ENCODE measurements around the gene INSYN1. TPM values are rescaled to one million over a fixed set of nuclear protein-coding genes. Genes with fewer than 3 reads are reported as not detected.
"Not testable (repeated sequence)": the region's sequence is repeated elsewhere in the genome, so short reads cannot be mapped to it uniquely, and the experiment has no call there.

The INSYN1 gene
- total and polyA plus RNA-seq, 4 donors: 3.4 to 12.7 (median 5.2) TPM

GRCh38 chr15:73792899-73793541 lies 39.9 kb upstream of the INSYN1 start:
- intact Hi-C loops (cut with DNase I); ATAC-seq (ENCODE audit: low FRiP score): not testable (repeated sequence)

GRCh38 chr15:73792415-73792814 lies 39.3 kb upstream of the INSYN1 start:
- no peaks in the 10 kb centered on the region for H3K9me3 ChIP-seq (ENCODE audit: control insufficient read depth, low read length)
- H3K4me1 ChIP-seq (ENCODE audit: control insufficient read depth in 1 of 2, insufficient read depth in 2 of 2, low read length in 2 of 2): no peaks in the 10 kb centered on the region
- no peak overlapping the region for H3K4me3 ChIP-seq (ENCODE audit: low read length in 2 of 2)
- no peak overlapping the region for H3K27ac ChIP-seq (ENCODE audit: low read depth in 1 of 2, low read length in 2 of 2)
- intact Hi-C loops (cut with DNase I): no loop called here
- no peaks in the 10 kb centered on the region for H3K27me3 ChIP-seq (ENCODE audit: control insufficient read depth in 1 of 2, insufficient read depth in 2 of 2, low read length in 1 of 2)
- DNase-seq (no peak), ATAC-seq (ENCODE audit: low FRiP score) (no peak)
- WGBS, 2 donors: 78 to 84% methylated on average over 7 of the region's 7 CpGs
- H3K36me3 ChIP-seq (ENCODE audit: control insufficient read depth in 1 of 2, insufficient read depth in 2 of 2, low read length in 1 of 2): no peaks in the 10 kb centered on the region

More at GRCh38 chr15:73792899-73793541, 39.9 kb upstream of the INSYN1 start:
- not testable (repeated sequence) for H3K36me3 ChIP-seq (ENCODE audit: control insufficient read depth in 1 of 2, insufficient read depth in 2 of 2, low read length in 1 of 2); H3K9me3 ChIP-seq (ENCODE audit: control insufficient read depth, low read length); H3K27me3 ChIP-seq (ENCODE audit: control insufficient read depth in 1 of 2, insufficient read depth in 2 of 2, low read length in 1 of 2); H3K27ac ChIP-seq (ENCODE audit: low read depth in 1 of 2, low read length in 2 of 2); H3K4me1 ChIP-seq (ENCODE audit: control insufficient read depth in 1 of 2, insufficient read depth in 2 of 2, low read length in 2 of 2); DNase-seq; H3K4me3 ChIP-seq (ENCODE audit: low read length in 2 of 2)
- 92 to 95% methylated on average over 7 to 8 of the region's 8 CpGs for WGBS, 2 donors

- no peak for DNase-seq
- intact Hi-C loops (cut with DNase I): no loop called here
- Histone ChIP-seq H3K27ac (ENCODE audit: low read depth in 1 of 2, low read length in 2 of 2) (no peak overlapping the region), H3K9me3 (ENCODE audit: control insufficient read depth, low read length) (no peaks in the 10 kb centered on the region), H3K4me1 (ENCODE audit: control insufficient read depth in 1 of 2, insufficient read depth in 2 of 2, low read length in 2 of 2) (no peaks in the 10 kb centered on the region), H3K36me3 (ENCODE audit: control insufficient read depth in 1 of 2, insufficient read depth in 2 of 2, low read length in 1 of 2) (no peaks in the 10 kb centered on the region), H3K4me3 (ENCODE audit: low read length in 2 of 2) (no peak overlapping the region), H3K27me3 (ENCODE audit: control insufficient read depth in 1 of 2, insufficient read depth in 2 of 2, low read length in 1 of 2) (no peaks in the 10 kb centered on the region)
- ATAC-seq (ENCODE audit: low FRiP score): no peak
- WGBS, 2 donors: 89 to 91% methylated on average over 5 of the region's 5 CpGs
Observed at GRCh38 chr15:73789521-73790240, 36.5 kb upstream of the INSYN1 start.

GRCh38 chr15:73787621-73788020 lies 34.5 kb upstream of the INSYN1 start:
- Histone ChIP-seq H3K36me3 (ENCODE audit: control insufficient read depth in 1 of 2, insufficient read depth in 2 of 2, low read length in 1 of 2) (no peaks in the 10 kb centered on the region), H3K4me3 (ENCODE audit: low read length in 2 of 2) (no peak overlapping the region), H3K4me1 (ENCODE audit: control insufficient read depth in 1 of 2, insufficient read depth in 2 of 2, low read length in 2 of 2) (no peaks in the 10 kb centered on the region), H3K9me3 (ENCODE audit: control insufficient read depth, low read length) (no peaks in the 10 kb centered on the region), H3K27me3 (ENCODE audit: control insufficient read depth in 1 of 2, insufficient read depth in 2 of 2, low read length in 1 of 2) (no peaks in the 10 kb centered on the region), H3K27ac (ENCODE audit: low read depth in 1 of 2, low read length in 2 of 2) (no peak overlapping the region)
- DNase-seq (no peak), ATAC-seq (ENCODE audit: low FRiP score) (no peak)
- intact Hi-C loops (cut with DNase I): no loop called here
- WGBS, 2 donors: 99 to 100% methylated on average over 1 of the region's 1 CpG

GRCh38 chr15:73786538-73786937 lies 33.4 kb upstream of the INSYN1 start:
- WGBS, 2 donors: 75 to 77% methylated on average over 6 of the region's 6 CpGs
- intact Hi-C loops (cut with DNase I): no loop called here
- H3K36me3 ChIP-seq (ENCODE audit: control insufficient read depth in 1 of 2, insufficient read depth in 2 of 2, low read length in 1 of 2): no peaks in the 10 kb centered on the region
- no peaks in the 10 kb centered on the region for H3K9me3 ChIP-seq (ENCODE audit: control insufficient read depth, low read length)
- no peaks in the 10 kb centered on the region for H3K4me1 ChIP-seq (ENCODE audit: control insufficient read depth in 1 of 2, insufficient read depth in 2 of 2, low read length in 2 of 2)
- ATAC-seq (ENCODE audit: low FRiP score) (no peak), DNase-seq (no peak)
- no peak overlapping the region for H3K4me3 ChIP-seq (ENCODE audit: low read length in 2 of 2)
- no peak overlapping the region for H3K27ac ChIP-seq (ENCODE audit: low read depth in 1 of 2, low read length in 2 of 2)
- H3K27me3 ChIP-seq (ENCODE audit: control insufficient read depth in 1 of 2, insufficient read depth in 2 of 2, low read length in 1 of 2): no peaks in the 10 kb centered on the region

GRCh38 chr15:73785256-73786014 lies 32.3 kb upstream of the INSYN1 start:
- 84 to 85% methylated on average over 12 of the region's 12 CpGs for WGBS, 2 donors
- H3K27me3 ChIP-seq (ENCODE audit: control insufficient read depth in 1 of 2, insufficient read depth in 2 of 2, low read length in 1 of 2); ATAC-seq (ENCODE audit: low FRiP score); H3K36me3 ChIP-seq (ENCODE audit: control insufficient read depth in 1 of 2, insufficient read depth in 2 of 2, low read length in 1 of 2); H3K9me3 ChIP-seq (ENCODE audit: control insufficient read depth, low read length); H3K4me3 ChIP-seq (ENCODE audit: low read length in 2 of 2); H3K27ac ChIP-seq (ENCODE audit: low read depth in 1 of 2, low read length in 2 of 2); intact Hi-C loops (cut with DNase I); DNase-seq; H3K4me1 ChIP-seq (ENCODE audit: control insufficient read depth in 1 of 2, insufficient read depth in 2 of 2, low read length in 2 of 2): not testable (repeated sequence)

GRCh38 chr15:73784291-73784690 lies 31.1 kb upstream of the INSYN1 start:
- Histone ChIP-seq H3K4me1 (ENCODE audit: control insufficient read depth in 1 of 2, insufficient read depth in 2 of 2, low read length in 2 of 2) (no peaks in the 10 kb centered on the region), H3K27me3 (ENCODE audit: control insufficient read depth in 1 of 2, insufficient read depth in 2 of 2, low read length in 1 of 2) (no peaks in the 10 kb centered on the region), H3K4me3 (ENCODE audit: low read length in 2 of 2) (no peak overlapping the region), H3K9me3 (ENCODE audit: control insufficient read depth, low read length) (no peaks in the 10 kb centered on the region), H3K36me3 (ENCODE audit: control insufficient read depth in 1 of 2, insufficient read depth in 2 of 2, low read length in 1 of 2) (no peaks in the 10 kb centered on the region), H3K27ac (ENCODE audit: low read depth in 1 of 2, low read length in 2 of 2) (no peak overlapping the region)
- 82 to 85% methylated on average over 3 of the region's 3 CpGs for WGBS, 2 donors
- ATAC-seq (ENCODE audit: low FRiP score) (no peak), DNase-seq (peak in 1 of 2 donors; percentile 35)
- intact Hi-C loops (cut with DNase I): no loop called here

- intact Hi-C loops (cut with DNase I): no loop called here
- H3K4me1 ChIP-seq (ENCODE audit: control insufficient read depth in 1 of 2, insufficient read depth in 2 of 2, low read length in 2 of 2): no peaks in the 10 kb centered on the region
- H3K27me3 ChIP-seq (ENCODE audit: control insufficient read depth in 1 of 2, insufficient read depth in 2 of 2, low read length in 1 of 2): no peaks in the 10 kb centered on the region
- ATAC-seq (ENCODE audit: low FRiP score) (no peak), DNase-seq (no peak)
- 94 to 97% methylated on average over 3 of the region's 3 CpGs for WGBS, 2 donors
- H3K27ac ChIP-seq (ENCODE audit: low read depth in 1 of 2, low read length in 2 of 2): no peak overlapping the region
- H3K9me3 ChIP-seq (ENCODE audit: control insufficient read depth, low read length): no peaks in the 10 kb centered on the region
- no peak overlapping the region for H3K4me3 ChIP-seq (ENCODE audit: low read length in 2 of 2)
- H3K36me3 ChIP-seq (ENCODE audit: control insufficient read depth in 1 of 2, insufficient read depth in 2 of 2, low read length in 1 of 2): no peaks in the 10 kb centered on the region
Observed at GRCh38 chr15:73782344-73782959, 29.3 kb upstream of the INSYN1 start.
